Mammary epithelial cell (primary cell): Measurements from ENCODE around the gene GNA12.

Experiments used
- EZH2 ChIP-seq: IDR thresholded peaks from 2 replicates; pipeline ENCODE4 v1.6.1; 2012; ENCODE audit warnings: low read length, inconsistent platforms, borderline replicate concordance
- TF ChIP-seq, protein P1 (sequence below), 2 donors: IDR thresholded peaks in 1 of 2; conservative IDR thresholded peaks in 1 of 2; 2 replicates each; pipeline ENCODE4 v1.5.1; 2011 to 2012; ENCODE audit warnings: inconsistent platforms in 2 of 2, low read length in 2 of 2, mild to moderate bottlenecking in 2 of 2, control low read depth in 1 of 2, low read depth in 1 of 2; ENCODE audit not compliant: insufficient read depth in 1 of 2; ENCODE audit errors: extremely low read depth in 1 of 2

- TF ChIP-seq, protein P1, sequence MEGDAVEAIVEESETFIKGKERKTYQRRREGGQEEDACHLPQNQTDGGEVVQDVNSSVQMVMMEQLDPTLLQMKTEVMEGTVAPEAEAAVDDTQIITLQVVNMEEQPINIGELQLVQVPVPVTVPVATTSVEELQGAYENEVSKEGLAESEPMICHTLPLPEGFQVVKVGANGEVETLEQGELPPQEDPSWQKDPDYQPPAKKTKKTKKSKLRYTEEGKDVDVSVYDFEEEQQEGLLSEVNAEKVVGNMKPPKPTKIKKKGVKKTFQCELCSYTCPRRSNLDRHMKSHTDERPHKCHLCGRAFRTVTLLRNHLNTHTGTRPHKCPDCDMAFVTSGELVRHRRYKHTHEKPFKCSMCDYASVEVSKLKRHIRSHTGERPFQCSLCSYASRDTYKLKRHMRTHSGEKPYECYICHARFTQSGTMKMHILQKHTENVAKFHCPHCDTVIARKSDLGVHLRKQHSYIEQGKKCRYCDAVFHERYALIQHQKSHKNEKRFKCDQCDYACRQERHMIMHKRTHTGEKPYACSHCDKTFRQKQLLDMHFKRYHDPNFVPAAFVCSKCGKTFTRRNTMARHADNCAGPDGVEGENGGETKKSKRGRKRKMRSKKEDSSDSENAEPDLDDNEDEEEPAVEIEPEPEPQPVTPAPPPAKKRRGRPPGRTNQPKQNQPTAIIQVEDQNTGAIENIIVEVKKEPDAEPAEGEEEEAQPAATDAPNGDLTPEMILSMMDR (conservative IDR thresholded peaks at IDR 0.05 in 1 of 2, IDR thresholded peaks at IDR 0.05 in 1 of 2; ENCODE audit: extremely low read depth in 1 of 2, insufficient read depth in 1 of 2, low read depth in 1 of 2, low read length in 2 of 2), result no peak
- no peak for TF ChIP-seq EZH2
These were observed 80.5 kb downstream of the GNA12 start for GRCh38 chr7:2763597-2763996.
